ENCODE data around the gene MASP1.

DNA sequence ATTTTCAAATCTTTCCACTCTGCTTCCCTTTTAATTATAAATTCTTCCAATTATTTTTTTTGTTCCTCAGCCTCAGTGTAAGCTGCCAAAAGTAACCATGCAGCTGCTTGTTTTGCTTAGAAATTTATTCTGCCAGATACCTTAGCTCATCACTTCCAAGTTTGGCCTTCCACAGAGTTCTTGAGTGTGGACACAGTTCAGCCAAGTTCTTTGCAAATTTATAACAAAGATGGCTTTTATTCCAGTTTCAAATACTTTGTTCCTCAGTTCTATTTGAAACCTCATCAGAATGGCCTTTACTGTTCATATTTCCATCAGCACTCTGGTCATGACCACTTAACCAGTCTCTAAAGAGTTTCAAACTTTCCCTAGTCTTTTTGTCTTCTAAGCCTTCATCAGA is 83.9 kb downstream of the MASP1 start:
- TF ChIP-seq CEBPB (IDR thresholded peaks at IDR 0.05) (no peak), CREB1 (IDR thresholded peaks at IDR 0.05; ENCODE audit: low read depth) (no peak), EP300 (IDR thresholded peaks at IDR 0.05; ENCODE audit: borderline replicate concordance) (no peak)
